T-helper 2 cell treated with Interferon-gamma antibody and Interleukin-4, amounts not matched to agents 5 μg/mL and 100 μg/mL, for 36 hours (primary cell): ENCODE data around the gene PWWP2B.
A peak's percentile ranks its signal among the peaks of the same experiment; 100 is the strongest.

ENCODE experiments used
- DNase-seq: peaks from one replicate; pipeline ENCODE4 v3.0.0; 2021; ENCODE audit warnings: low spot score
- H3K27ac Mint-ChIP-seq: one replicate; pipeline ENCODE4 v1.8.0; 2021; ENCODE audit warnings: mild to moderate bottlenecking, mixed read lengths
- H3K27me3 Mint-ChIP-seq: one replicate; pipeline ENCODE4 v1.8.0; 2021; ENCODE audit warnings: low read depth, mixed read lengths
- H3K36me3 Mint-ChIP-seq: one replicate; pipeline ENCODE4 v1.8.0; 2021; ENCODE audit warnings: low read depth, mixed read lengths
- H3K4me1 Mint-ChIP-seq: one replicate; pipeline ENCODE4 v1.8.0; 2021; ENCODE audit warnings: low read depth, mixed read lengths
- H3K4me3 Mint-ChIP-seq: one replicate; pipeline ENCODE4 v1.8.0; 2022; ENCODE audit warnings: mild to moderate bottlenecking, moderate library complexity, mixed read lengths
- H3K9me3 Mint-ChIP-seq: one replicate; pipeline ENCODE4 v1.8.0; 2021; ENCODE audit warnings: mixed read lengths

Gene PWWP2B

GRCh38 chr10:132357286-132358058, 39.5 kb upstream of the PWWP2B start:
- H3K4me3 Mint-ChIP-seq = no peak overlapping the region
- peaks cover 4% of the 10 kb centered on the region for H3K9me3 Mint-ChIP-seq
- peaks cover 2% of the 10 kb centered on the region for H3K36me3 Mint-ChIP-seq
- DNase-seq = no peak
- no peaks in the 10 kb centered on the region for H3K27me3 Mint-ChIP-seq
- no peak overlapping the region for H3K27ac Mint-ChIP-seq
- H3K4me1 Mint-ChIP-seq = no peaks in the 10 kb centered on the region

- no peak overlapping the region for H3K27ac Mint-ChIP-seq
- H3K9me3 Mint-ChIP-seq = peaks cover 4% of the 10 kb centered on the region
Measured at GRCh38 chr10:132359305-132360040, 37.5 kb upstream of the PWWP2B start.

GRCh38 chr10:132360766-132361447, 36.1 kb upstream of the PWWP2B start:
- Mint-ChIP-seq H3K9me3 (peaks cover 4% of the 10 kb centered on the region), H3K36me3 (peaks cover 2% of the 10 kb centered on the region), H3K4me1 (no peaks in the 10 kb centered on the region), H3K27me3 (no peaks in the 10 kb centered on the region), H3K4me3 (no peak overlapping the region), H3K27ac (no peak overlapping the region)
- DNase-seq = no peak

More at GRCh38 chr10:132359305-132360040, 37.5 kb upstream of the PWWP2B start:
- no peaks in the 10 kb centered on the region for H3K27me3 Mint-ChIP-seq
- DNase-seq = no peak
- H3K4me1 Mint-ChIP-seq = no peaks in the 10 kb centered on the region
- peaks cover 2% of the 10 kb centered on the region for H3K36me3 Mint-ChIP-seq
- no peak overlapping the region for H3K4me3 Mint-ChIP-seq

GRCh38 chr10:132361581-132362101, 35.4 kb upstream of the PWWP2B start:
- DNase-seq = no peak
- peaks cover 2% of the 10 kb centered on the region for H3K36me3 Mint-ChIP-seq
- no peak overlapping the region for H3K27ac Mint-ChIP-seq
- peaks cover 4% of the 10 kb centered on the region for H3K9me3 Mint-ChIP-seq
- no peak overlapping the region for H3K4me3 Mint-ChIP-seq
- H3K4me1 Mint-ChIP-seq = no peaks in the 10 kb centered on the region
- H3K27me3 Mint-ChIP-seq = no peaks in the 10 kb centered on the region

GRCh38 chr10:132362151-132362611, 34.8 kb upstream of the PWWP2B start:
- no peaks in the 10 kb centered on the region for H3K27me3 Mint-ChIP-seq
- H3K36me3 Mint-ChIP-seq = peaks cover 2% of the 10 kb centered on the region
- no peak overlapping the region for H3K27ac Mint-ChIP-seq
- no peaks in the 10 kb centered on the region for H3K4me1 Mint-ChIP-seq
- H3K4me3 Mint-ChIP-seq = no peak overlapping the region
- H3K9me3 Mint-ChIP-seq = peaks cover 4% of the 10 kb centered on the region
- DNase-seq = no peak

GRCh38 chr10:132363376-132363775, 33.6 kb upstream of the PWWP2B start:
- Mint-ChIP-seq H3K4me1 (no peaks in the 10 kb centered on the region), H3K9me3 (no peaks in the 10 kb centered on the region), H3K36me3 (no peaks in the 10 kb centered on the region), H3K27me3 (no peaks in the 10 kb centered on the region), H3K4me3 (no peak overlapping the region), H3K27ac (no peak overlapping the region)
- DNase-seq = no peak

- Mint-ChIP-seq H3K36me3 (no peaks in the 10 kb centered on the region), H3K27me3 (no peaks in the 10 kb centered on the region), H3K27ac (no peak overlapping the region), H3K4me1 (no peaks in the 10 kb centered on the region), H3K4me3 (no peak overlapping the region), H3K9me3 (no peaks in the 10 kb centered on the region)
- DNase-seq = no peak
Measured at GRCh38 chr10:132363921-132364593, 32.9 kb upstream of the PWWP2B start.

- H3K36me3 Mint-ChIP-seq = no peaks in the 10 kb centered on the region
- H3K4me1 Mint-ChIP-seq = no peaks in the 10 kb centered on the region
- H3K27ac Mint-ChIP-seq = no peak overlapping the region
- peak; percentile 24 for DNase-seq
- H3K4me3 Mint-ChIP-seq = no peak overlapping the region
- no peaks in the 10 kb centered on the region for H3K27me3 Mint-ChIP-seq
- H3K9me3 Mint-ChIP-seq = no peaks in the 10 kb centered on the region
Measured at GRCh38 chr10:132364594-132364970, 32.4 kb upstream of the PWWP2B start.

GRCh38 chr10:132365102-132365501, 31.9 kb upstream of the PWWP2B start:
- Mint-ChIP-seq H3K27me3 (no peaks in the 10 kb centered on the region), H3K27ac (no peak overlapping the region)

GRCh38 chr10:132366006-132366405, 31.0 kb upstream of the PWWP2B start:
- H3K4me1 Mint-ChIP-seq = no peaks in the 10 kb centered on the region
- DNase-seq = no peak
- no peaks in the 10 kb centered on the region for H3K27me3 Mint-ChIP-seq
- H3K9me3 Mint-ChIP-seq = no peaks in the 10 kb centered on the region
- no peak overlapping the region for H3K27ac Mint-ChIP-seq
- no peak overlapping the region for H3K4me3 Mint-ChIP-seq
- H3K36me3 Mint-ChIP-seq = no peaks in the 10 kb centered on the region

More at GRCh38 chr10:132365102-132365501, 31.9 kb upstream of the PWWP2B start:
- no peaks in the 10 kb centered on the region for H3K9me3 Mint-ChIP-seq
- no peak overlapping the region for H3K4me3 Mint-ChIP-seq
- no peaks in the 10 kb centered on the region for H3K4me1 Mint-ChIP-seq
- no peak for DNase-seq
- H3K36me3 Mint-ChIP-seq = no peaks in the 10 kb centered on the region

- no peak overlapping the region for H3K4me3 Mint-ChIP-seq
- H3K4me1 Mint-ChIP-seq = no peaks in the 10 kb centered on the region
- no peaks in the 10 kb centered on the region for H3K27me3 Mint-ChIP-seq
- no peaks in the 10 kb centered on the region for H3K36me3 Mint-ChIP-seq
- no peak for DNase-seq
- H3K9me3 Mint-ChIP-seq = no peaks in the 10 kb centered on the region
- H3K27ac Mint-ChIP-seq = no peak overlapping the region
Measured at GRCh38 chr10:132366499-132366898, 30.5 kb upstream of the PWWP2B start.

GRCh38 chr10:132368391-132368790, 28.6 kb upstream of the PWWP2B start:
- H3K4me1 Mint-ChIP-seq = peaks cover 3% of the 10 kb centered on the region
- no peak overlapping the region for H3K4me3 Mint-ChIP-seq
- no peak for DNase-seq
- no peaks in the 10 kb centered on the region for H3K36me3 Mint-ChIP-seq
- no peaks in the 10 kb centered on the region for H3K9me3 Mint-ChIP-seq
- no peak overlapping the region for H3K27ac Mint-ChIP-seq
- no peaks in the 10 kb centered on the region for H3K27me3 Mint-ChIP-seq

GRCh38 chr10:132368881-132369635, 27.9 kb upstream of the PWWP2B start:
- Mint-ChIP-seq H3K27me3 (no peaks in the 10 kb centered on the region), H3K27ac (no peak overlapping the region), H3K4me1 (peaks cover 3% of the 10 kb centered on the region), H3K36me3 (no peaks in the 10 kb centered on the region), H3K4me3 (no peak overlapping the region), H3K9me3 (no peaks in the 10 kb centered on the region)
- DNase-seq = no peak
